Esophagus muscularis mucosa (tissue), 3 donors: ENCODE data around the gene RYR2.

ENCODE experiments used
- EP300 ChIP-seq: sonication (generic); formaldehyde crosslinking; IDR thresholded peaks from one replicate; pipeline ENCODE4 v1.6.1; 2017; ENCODE audit warnings: antibody characterized with exemption
- TF ChIP-seq, protein P1 (sequence below), 3 experiments: fragments of 200-600 bp in 2 of 3; fragments of 450-650 bp in 1 of 3; sonication (generic) in 2 of 3; IDR thresholded peaks; one replicate each; pipeline ENCODE4 v1.5.1; 2017 to 2019; ENCODE audit warnings: antibody characterized with exemption in 3 of 3, mild to moderate bottlenecking in 2 of 3, moderate library complexity in 1 of 3

DNA sequence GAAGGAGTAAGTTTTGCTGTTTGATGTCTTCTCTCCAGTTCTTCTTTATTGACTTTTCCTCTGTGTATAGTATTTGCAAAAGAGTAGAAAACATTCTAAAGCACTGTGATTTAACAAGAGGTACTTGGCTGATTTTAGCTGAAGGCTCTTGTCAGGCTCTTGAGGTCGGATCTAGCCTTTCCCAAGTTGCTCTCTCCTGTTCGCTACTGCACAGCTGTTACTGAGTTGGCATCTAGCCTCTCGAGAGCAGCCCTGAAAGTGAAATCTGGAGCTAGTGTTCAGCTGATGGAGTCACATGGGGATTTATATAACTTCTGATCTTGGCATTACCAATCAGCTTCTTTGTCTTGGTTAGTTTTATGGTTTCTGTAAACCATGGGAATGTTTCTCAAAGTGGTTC is 193.1 kb downstream of the RYR2 start:
- TF ChIP-seq, protein P1, sequence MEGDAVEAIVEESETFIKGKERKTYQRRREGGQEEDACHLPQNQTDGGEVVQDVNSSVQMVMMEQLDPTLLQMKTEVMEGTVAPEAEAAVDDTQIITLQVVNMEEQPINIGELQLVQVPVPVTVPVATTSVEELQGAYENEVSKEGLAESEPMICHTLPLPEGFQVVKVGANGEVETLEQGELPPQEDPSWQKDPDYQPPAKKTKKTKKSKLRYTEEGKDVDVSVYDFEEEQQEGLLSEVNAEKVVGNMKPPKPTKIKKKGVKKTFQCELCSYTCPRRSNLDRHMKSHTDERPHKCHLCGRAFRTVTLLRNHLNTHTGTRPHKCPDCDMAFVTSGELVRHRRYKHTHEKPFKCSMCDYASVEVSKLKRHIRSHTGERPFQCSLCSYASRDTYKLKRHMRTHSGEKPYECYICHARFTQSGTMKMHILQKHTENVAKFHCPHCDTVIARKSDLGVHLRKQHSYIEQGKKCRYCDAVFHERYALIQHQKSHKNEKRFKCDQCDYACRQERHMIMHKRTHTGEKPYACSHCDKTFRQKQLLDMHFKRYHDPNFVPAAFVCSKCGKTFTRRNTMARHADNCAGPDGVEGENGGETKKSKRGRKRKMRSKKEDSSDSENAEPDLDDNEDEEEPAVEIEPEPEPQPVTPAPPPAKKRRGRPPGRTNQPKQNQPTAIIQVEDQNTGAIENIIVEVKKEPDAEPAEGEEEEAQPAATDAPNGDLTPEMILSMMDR (IDR thresholded peaks at IDR 0.05): no peak
- TF ChIP-seq EP300: no peak
